HEK293 (cell line): ENCODE results near the gene RASSF3.

Experiments used
- CTCF ChIA-PET: fragments of 350-600 bp; formaldehyde crosslinking; extraction: SDS; loops from one replicate; lab custom pipeline; 2021; ENCODE audit warnings: antibody characterized with exemption; lab: Yijun Ruan, JAX
- POLR2A ChIA-PET: fragments of 300-600 bp; formaldehyde crosslinking; extraction: SDS; loops from one replicate; lab custom pipeline; 2020; ENCODE audit warnings: antibody characterized with exemption, inconsistent platforms; lab: Yijun Ruan, JAX
- H3K27ac ChIP-seq: fragments of 200-500 bp; sonication (Bioruptor generic); 2 replicates; pipeline ENCODE4 v1.5.1; 2014; ENCODE audit warnings: low read depth, low read length, control low read depth, inconsistent platforms; ENCODE audit errors: extremely low read depth
- H3K36me3 ChIP-seq, 2 experiments: fragments of 200-500 bp in 1 of 2; sonication (Bioruptor generic) in 1 of 2; 1 replicate in 1 of 2; 2 replicates in 1 of 2; pipeline ENCODE4 v1.5.1; 2014 to 2017; ENCODE audit warnings: inconsistent platforms in 2 of 2, low read length in 2 of 2; ENCODE audit not compliant: control insufficient read depth in 2 of 2, insufficient read depth in 1 of 2
- H3K4me1 ChIP-seq: fragments of 200-500 bp; sonication (Bioruptor generic); 2 replicates; pipeline ENCODE4 v1.5.1; 2014; ENCODE audit warnings: mild to moderate bottlenecking, low read length, inconsistent platforms; ENCODE audit not compliant: control insufficient read depth, insufficient read depth
- H3K4me3 ChIP-seq: 2 replicates; pipeline ENCODE4 v1.5.1; 2011; ENCODE audit warnings: low read depth, mild to moderate bottlenecking, control low read depth, low read length, moderate library complexity
- H3K9me3 ChIP-seq: fragments of 200-500 bp; sonication (Bioruptor generic); 2 replicates; pipeline ENCODE4 v1.5.1; 2014; ENCODE audit warnings: low read depth, low read length, inconsistent platforms; ENCODE audit not compliant: control insufficient read depth, insufficient read depth
- FEZF1 ChIP-seq: fragments of 450-650 bp; formaldehyde crosslinking; IDR thresholded peaks from 2 replicates; pipeline ENCODE4 v1.5.1; 2016; ENCODE audit warnings: missing biosample characterization, missing genetic modification characterization
- HOXA7 ChIP-seq: sonication (generic); formaldehyde crosslinking; IDR thresholded peaks from 2 replicates; pipeline ENCODE4 v1.8.1; 2022; ENCODE audit warnings: missing genetic modification reagents, borderline replicate concordance
- IKZF3 ChIP-seq: fragments of 450-650 bp; IDR thresholded peaks from 2 replicates; pipeline ENCODE4 v1.5.0; 2018; ENCODE audit warnings: missing biosample characterization, mild to moderate bottlenecking, missing genetic modification characterization, moderate library complexity
- MYNN ChIP-seq: fragments of 450-650 bp; formaldehyde crosslinking; IDR thresholded peaks from 2 replicates; pipeline ENCODE4 v1.5.1; 2016; ENCODE audit warnings: missing biosample characterization, missing genetic modification characterization, borderline replicate concordance
- PRDM6 ChIP-seq: fragments of 450-650 bp; formaldehyde crosslinking; IDR thresholded peaks from 2 replicates; pipeline ENCODE4 v1.5.1; 2017; ENCODE audit warnings: missing biosample characterization, missing genetic modification characterization
- REPIN1 ChIP-seq: fragments of 450-650 bp; formaldehyde crosslinking; IDR thresholded peaks from 2 replicates; pipeline ENCODE4 v1.5.1; 2017; ENCODE audit warnings: missing biosample characterization, missing genetic modification characterization, low read depth
- YY1 ChIP-seq: fragments of 450-650 bp; formaldehyde crosslinking; IDR thresholded peaks from 2 replicates; pipeline ENCODE4 v1.5.1; 2018; ENCODE audit warnings: missing biosample characterization, missing genetic modification characterization
- ZBTB20 ChIP-seq: fragments of 450-650 bp; formaldehyde crosslinking; IDR thresholded peaks from 2 replicates; pipeline ENCODE4 v1.5.1; 2016; ENCODE audit warnings: missing biosample characterization, missing genetic modification characterization
- ZBTB44 ChIP-seq: fragments of 450-650 bp; IDR thresholded peaks from 2 replicates; pipeline ENCODE4 v1.5.1; 2018; ENCODE audit warnings: missing biosample characterization, mild to moderate bottlenecking, missing genetic modification characterization
- ZNF157 ChIP-seq: fragments of 450-650 bp; formaldehyde crosslinking; IDR thresholded peaks from 2 replicates; pipeline ENCODE4 v1.5.1; 2016; ENCODE audit warnings: missing biosample characterization, missing genetic modification characterization
- ZNF174 ChIP-seq: fragments of 450-650 bp; formaldehyde crosslinking; IDR thresholded peaks from 2 replicates; pipeline ENCODE4 v1.5.0; 2017; ENCODE audit warnings: missing biosample characterization, mild to moderate bottlenecking, missing genetic modification characterization
- ZNF24 ChIP-seq: fragments of 450-650 bp; formaldehyde crosslinking; IDR thresholded peaks from 2 replicates; pipeline ENCODE4 v1.5.1; 2016; ENCODE audit warnings: missing biosample characterization, missing genetic modification characterization
- ZNF391 ChIP-seq: fragments of 450-650 bp; formaldehyde crosslinking; IDR thresholded peaks from 2 replicates; pipeline ENCODE4 v1.5.1; 2016; ENCODE audit warnings: low read depth, missing biosample characterization, missing genetic modification characterization, borderline replicate concordance
- ZNF423 ChIP-seq: fragments of 450-650 bp; formaldehyde crosslinking; IDR thresholded peaks from 2 replicates; pipeline ENCODE4 v1.5.1; 2016; ENCODE audit warnings: missing biosample characterization, missing genetic modification characterization
- ZNF433 ChIP-seq: fragments of 450-650 bp; formaldehyde crosslinking; IDR thresholded peaks from 2 replicates; pipeline ENCODE4 v1.5.1; 2016; ENCODE audit warnings: missing biosample characterization, missing genetic modification characterization, low read depth
- ZNF513 ChIP-seq: fragments of 450-650 bp; IDR thresholded peaks from 2 replicates; pipeline ENCODE4 v1.5.1; 2018; ENCODE audit warnings: missing biosample characterization, missing genetic modification characterization
- ZNF514 ChIP-seq: fragments of 450-650 bp; formaldehyde crosslinking; IDR thresholded peaks from 2 replicates; pipeline ENCODE4 v1.5.1; 2016; ENCODE audit warnings: missing biosample characterization, missing genetic modification characterization
- ZNF530 ChIP-seq: fragments of 450-650 bp; formaldehyde crosslinking; IDR thresholded peaks from 2 replicates; pipeline ENCODE4 v1.5.1; 2016; ENCODE audit warnings: low read depth, missing biosample characterization, missing genetic modification characterization
- ZNF555 ChIP-seq: fragments of 450-650 bp; formaldehyde crosslinking; conservative IDR thresholded peaks from 2 replicates; pipeline ENCODE4 v1.5.1; 2017; ENCODE audit warnings: missing biosample characterization, mild to moderate bottlenecking, missing genetic modification characterization, inconsistent platforms
- ZNF610 ChIP-seq: fragments of 450-650 bp; formaldehyde crosslinking; IDR thresholded peaks from 2 replicates; pipeline ENCODE4 v1.5.1; 2016; ENCODE audit warnings: missing biosample characterization, missing genetic modification characterization, borderline replicate concordance
- ZNF623 ChIP-seq: fragments of 450-650 bp; formaldehyde crosslinking; IDR thresholded peaks from 2 replicates; pipeline ENCODE4 v1.5.1; 2016; ENCODE audit warnings: missing biosample characterization, missing genetic modification characterization
- ZNF664 ChIP-seq: fragments of 450-650 bp; formaldehyde crosslinking; IDR thresholded peaks from 2 replicates; pipeline ENCODE4 v1.5.1; 2016; ENCODE audit warnings: missing biosample characterization, missing genetic modification characterization
- ZNF785 ChIP-seq: fragments of 450-650 bp; formaldehyde crosslinking; IDR thresholded peaks from 2 replicates; pipeline ENCODE4 v1.5.1; 2016; ENCODE audit warnings: missing biosample characterization, missing genetic modification characterization
- ZXDB ChIP-seq: fragments of 450-650 bp; formaldehyde crosslinking; IDR thresholded peaks from 2 replicates; pipeline ENCODE4 v1.5.1; 2016; ENCODE audit warnings: missing biosample characterization, missing genetic modification characterization
- TF ChIP-seq, protein P1 (sequence below): fragments of 450-650 bp; formaldehyde crosslinking; IDR thresholded peaks from 2 replicates; pipeline ENCODE4 v1.5.1; 2016; ENCODE audit warnings: missing biosample characterization, missing genetic modification characterization, low read depth
- TF ChIP-seq, protein P2 (sequence below): fragments of 450-650 bp; formaldehyde crosslinking; IDR thresholded peaks from 2 replicates; pipeline ENCODE4 v1.5.1; 2017; ENCODE audit warnings: missing biosample characterization, missing genetic modification characterization
- TF ChIP-seq, protein P3 (sequence below): fragments of 450-650 bp; formaldehyde crosslinking; IDR thresholded peaks from 2 replicates; pipeline ENCODE4 v1.5.1; 2016; ENCODE audit warnings: missing biosample characterization, missing genetic modification characterization
- TF ChIP-seq, protein P4 (sequence below): sonication (generic); formaldehyde crosslinking; IDR thresholded peaks from 2 replicates; pipeline ENCODE4 v1.8.1; 2022; ENCODE audit warnings: mild to moderate bottlenecking, moderate library complexity, missing genetic modification reagents

The RASSF3 gene

DNA sequence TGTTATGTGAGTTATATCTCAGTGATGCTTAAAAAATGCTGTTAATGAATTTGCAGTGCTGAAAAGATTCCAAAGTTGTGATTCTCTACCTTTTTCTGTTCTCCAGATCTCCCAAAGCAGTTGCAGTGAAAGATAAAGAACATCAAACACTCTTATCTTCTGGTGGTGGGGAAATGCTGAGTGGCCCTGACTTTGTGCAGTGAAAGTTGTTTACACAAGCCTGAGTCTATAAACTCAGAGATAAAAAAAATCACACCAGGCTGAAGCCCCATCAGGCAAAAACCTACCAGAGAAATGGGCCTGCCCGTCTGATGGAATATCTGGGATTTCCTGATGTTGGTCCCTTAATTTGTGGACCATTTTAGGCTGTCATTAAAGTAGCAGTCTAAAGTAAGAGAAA is 46.1 kb downstream of the RASSF3 start:
- H3K9me3 ChIP-seq: no peaks in the 10 kb centered on the region
- POLR2A ChIA-PET: no interaction called here
- peaks cover 11% of the 10 kb centered on the region for H3K4me1 ChIP-seq
- no peak overlapping the region for H3K27ac ChIP-seq
- CTCF ChIA-PET: no interaction called here
- no peak overlapping the region for H3K4me3 ChIP-seq
- no peaks in the 10 kb centered on the region for H3K36me3 ChIP-seq
- TF ChIP-seq, protein P1, sequence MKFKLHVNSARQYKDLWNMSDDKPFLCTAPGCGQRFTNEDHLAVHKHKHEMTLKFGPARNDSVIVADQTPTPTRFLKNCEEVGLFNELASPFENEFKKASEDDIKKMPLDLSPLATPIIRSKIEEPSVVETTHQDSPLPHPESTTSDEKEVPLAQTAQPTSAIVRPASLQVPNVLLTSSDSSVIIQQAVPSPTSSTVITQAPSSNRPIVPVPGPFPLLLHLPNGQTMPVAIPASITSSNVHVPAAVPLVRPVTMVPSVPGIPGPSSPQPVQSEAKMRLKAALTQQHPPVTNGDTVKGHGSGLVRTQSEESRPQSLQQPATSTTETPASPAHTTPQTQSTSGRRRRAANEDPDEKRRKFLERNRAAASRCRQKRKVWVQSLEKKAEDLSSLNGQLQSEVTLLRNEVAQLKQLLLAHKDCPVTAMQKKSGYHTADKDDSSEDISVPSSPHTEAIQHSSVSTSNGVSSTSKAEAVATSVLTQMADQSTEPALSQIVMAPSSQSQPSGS (tag by site-specific recombination): no peak
- TF ChIP-seq ZBTB20 (no peak), ZNF433 (tag by site-specific recombination) (no peak), ZBTB44 (tag by site-specific recombination) (0 out of 2 replicates have a peak, but pooled peaks have one; percentile 13), ZNF785 (no peak), ZNF24 (tag by site-specific recombination) (no peak), ZNF513 (no peak), ZNF555 (tag by site-specific recombination) (no peak), ZNF610 (tag by site-specific recombination) (no peak), ZNF391 (no peak), ZNF514 (tag by site-specific recombination) (no peak), ZNF423 (no peak), YY1 (tag by site-specific recombination) (no peak), ZNF157 (tag by site-specific recombination) (no peak), ZXDB (tag by site-specific recombination) (peak; percentile 70), PRDM6 (peak; percentile 83), HOXA7 (CRISPR knock-in tag) (no peak), ZNF664 (tag by site-specific recombination) (no peak), REPIN1 (tag by site-specific recombination) (no peak), MYNN (tag by site-specific recombination) (no peak), IKZF3 (tag by site-specific recombination) (0 out of 2 replicates have a peak, but pooled peaks have one; percentile 24), ZNF623 (tag by site-specific recombination) (no peak), ZNF530 (tag by site-specific recombination) (no peak), FEZF1 (tag by site-specific recombination) (peak; percentile 87), ZNF174 (tag by site-specific recombination) (no peak)
- TF ChIP-seq, protein P2, sequence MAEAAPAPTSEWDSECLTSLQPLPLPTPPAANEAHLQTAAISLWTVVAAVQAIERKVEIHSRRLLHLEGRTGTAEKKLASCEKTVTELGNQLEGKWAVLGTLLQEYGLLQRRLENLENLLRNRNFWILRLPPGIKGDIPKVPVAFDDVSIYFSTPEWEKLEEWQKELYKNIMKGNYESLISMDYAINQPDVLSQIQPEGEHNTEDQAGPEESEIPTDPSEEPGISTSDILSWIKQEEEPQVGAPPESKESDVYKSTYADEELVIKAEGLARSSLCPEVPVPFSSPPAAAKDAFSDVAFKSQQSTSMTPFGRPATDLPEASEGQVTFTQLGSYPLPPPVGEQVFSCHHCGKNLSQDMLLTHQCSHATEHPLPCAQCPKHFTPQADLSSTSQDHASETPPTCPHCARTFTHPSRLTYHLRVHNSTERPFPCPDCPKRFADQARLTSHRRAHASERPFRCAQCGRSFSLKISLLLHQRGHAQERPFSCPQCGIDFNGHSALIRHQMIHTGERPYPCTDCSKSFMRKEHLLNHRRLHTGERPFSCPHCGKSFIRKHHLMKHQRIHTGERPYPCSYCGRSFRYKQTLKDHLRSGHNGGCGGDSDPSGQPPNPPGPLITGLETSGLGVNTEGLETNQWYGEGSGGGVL (tag by site-specific recombination): no peak
- TF ChIP-seq, protein P3, sequence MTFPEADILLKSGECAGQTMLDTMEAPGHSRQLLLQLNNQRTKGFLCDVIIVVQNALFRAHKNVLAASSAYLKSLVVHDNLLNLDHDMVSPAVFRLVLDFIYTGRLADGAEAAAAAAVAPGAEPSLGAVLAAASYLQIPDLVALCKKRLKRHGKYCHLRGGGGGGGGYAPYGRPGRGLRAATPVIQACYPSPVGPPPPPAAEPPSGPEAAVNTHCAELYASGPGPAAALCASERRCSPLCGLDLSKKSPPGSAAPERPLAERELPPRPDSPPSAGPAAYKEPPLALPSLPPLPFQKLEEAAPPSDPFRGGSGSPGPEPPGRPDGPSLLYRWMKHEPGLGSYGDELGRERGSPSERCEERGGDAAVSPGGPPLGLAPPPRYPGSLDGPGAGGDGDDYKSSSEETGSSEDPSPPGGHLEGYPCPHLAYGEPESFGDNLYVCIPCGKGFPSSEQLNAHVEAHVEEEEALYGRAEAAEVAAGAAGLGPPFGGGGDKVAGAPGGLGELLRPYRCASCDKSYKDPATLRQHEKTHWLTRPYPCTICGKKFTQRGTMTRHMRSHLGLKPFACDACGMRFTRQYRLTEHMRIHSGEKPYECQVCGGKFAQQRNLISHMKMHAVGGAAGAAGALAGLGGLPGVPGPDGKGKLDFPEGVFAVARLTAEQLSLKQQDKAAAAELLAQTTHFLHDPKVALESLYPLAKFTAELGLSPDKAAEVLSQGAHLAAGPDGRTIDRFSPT (tag by site-specific recombination): no peak
- TF ChIP-seq, protein P4, sequence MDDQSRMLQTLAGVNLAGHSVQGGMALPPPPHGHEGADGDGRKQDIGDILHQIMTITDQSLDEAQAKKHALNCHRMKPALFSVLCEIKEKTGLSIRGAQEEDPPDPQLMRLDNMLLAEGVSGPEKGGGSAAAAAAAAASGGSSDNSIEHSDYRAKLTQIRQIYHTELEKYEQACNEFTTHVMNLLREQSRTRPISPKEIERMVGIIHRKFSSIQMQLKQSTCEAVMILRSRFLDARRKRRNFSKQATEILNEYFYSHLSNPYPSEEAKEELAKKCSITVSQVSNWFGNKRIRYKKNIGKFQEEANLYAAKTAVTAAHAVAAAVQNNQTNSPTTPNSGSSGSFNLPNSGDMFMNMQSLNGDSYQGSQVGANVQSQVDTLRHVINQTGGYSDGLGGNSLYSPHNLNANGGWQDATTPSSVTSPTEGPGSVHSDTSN: no peak
